ENCODE results near the gene DMD. TPM values are rescaled to one million over a fixed set of nuclear protein-coding genes. Genes with fewer than 3 reads are reported as not detected.
"Not testable (repeated sequence)": the region's sequence is repeated elsewhere in the genome, so short reads cannot be mapped to it uniquely, and the experiment has no call there.

Gene DMD
- 10 to 100 TPM in 1 of 2 donors, 1 to 10 TPM in 1; 10.0 to 28.8 TPM for total RNA-seq
- long read RNA-seq, partial matches to known transcripts: 2 of 4 reads
- long read RNA-seq, other reads (novel, unspliced or antisense): 1 of 4 reads

GRCh38 chrX:33211356-33212260 is at the start of gene DMD:
TSS of gene DMD (minus strand) at chrX:33211549. CDS start at chrX:33211312, 237 bp downstream.
- intact Hi-C loops (cut with DNase I, micrococcal nuclease): no loop called here
- DNase-seq: peak in 1 of 2 donors; percentile 26

GRCh38 chrX:33252306-33252825 is 41.0 kb upstream of the DMD start:
- intact Hi-C loops (cut with DNase I, micrococcal nuclease): no loop called here
- no peak for DNase-seq

More at GRCh38 chrX:33211356-33212260, at the start of gene DMD:
- ATAC-seq: no peak

GRCh38 chrX:33218819-33219218 is 7.5 kb upstream of the DMD start:
- ATAC-seq: no peak
- intact Hi-C loops (cut with DNase I, micrococcal nuclease): no loop called here
- no peak for DNase-seq

More at GRCh38 chrX:33252306-33252825, 41.0 kb upstream of the DMD start:
- no peak for ATAC-seq

DNA sequence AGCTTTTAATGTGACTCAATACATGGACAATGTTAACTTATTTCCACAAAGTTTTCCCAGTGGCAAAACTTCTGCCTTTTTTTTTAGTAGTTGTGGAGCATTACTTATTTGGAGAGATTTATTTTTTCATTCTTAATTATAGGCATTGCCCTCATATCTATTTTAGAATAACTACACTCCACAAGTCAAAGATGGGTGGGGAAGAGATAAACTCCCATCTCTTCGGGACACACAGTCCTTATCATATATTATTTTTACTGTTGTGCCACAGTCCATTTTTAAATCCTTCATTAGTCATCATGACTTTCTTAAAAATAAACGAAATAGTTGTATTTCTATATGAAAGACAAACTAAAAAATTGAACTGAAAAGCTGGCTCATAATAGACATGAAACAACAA is 1.2 kb downstream of the DMD start:
- ATAC-seq (no peak), DNase-seq (no peak)
- intact Hi-C loops (cut with DNase I, micrococcal nuclease): no loop called here

DNA sequence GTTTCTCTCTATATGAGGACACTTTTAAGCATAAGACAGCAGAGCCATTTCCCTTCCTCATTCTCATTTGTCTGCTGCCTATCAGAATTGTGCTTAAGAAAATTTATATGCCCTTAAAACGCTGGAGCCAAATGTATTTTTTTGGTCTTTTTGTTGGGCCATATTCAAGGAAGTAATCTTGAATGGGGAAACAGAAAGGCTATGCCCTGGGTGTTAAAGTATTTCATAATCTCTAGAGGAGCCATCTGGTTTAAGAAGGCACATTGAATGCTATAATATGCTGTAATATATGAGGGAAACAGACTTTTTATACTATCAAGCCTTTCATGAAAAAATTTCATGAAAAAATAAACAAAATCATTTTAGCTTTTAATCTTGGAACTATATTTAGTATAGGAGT is 4.3 kb downstream of the DMD start:
- intact Hi-C loops (cut with DNase I, micrococcal nuclease): no loop called here
- DNase-seq (no peak), ATAC-seq (no peak)

DNA sequence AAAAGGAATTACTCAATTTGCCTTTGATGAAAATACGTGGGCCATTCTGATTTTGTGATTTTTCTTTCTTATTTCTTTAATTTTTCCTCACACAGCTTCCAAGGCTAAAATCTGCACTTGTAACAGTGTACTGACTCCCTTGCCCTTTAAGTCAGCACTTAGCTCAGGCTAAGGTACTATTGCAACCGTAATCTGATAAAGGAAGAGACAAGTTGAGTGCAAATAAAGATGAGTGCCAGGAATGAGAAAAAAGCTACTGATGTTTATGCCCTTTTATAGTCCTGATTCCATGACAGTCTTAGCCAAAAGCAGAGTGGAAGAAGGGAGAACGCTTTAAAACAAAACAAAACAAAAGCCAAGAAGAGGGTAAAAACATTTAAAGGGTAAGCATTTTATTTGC is 6.0 kb downstream of the DMD start:
- ATAC-seq (no peak), DNase-seq (no peak)
- intact Hi-C loops (cut with DNase I, micrococcal nuclease): no loop called here

GRCh38 chrX:33204889-33205288 is 6.5 kb downstream of the DMD start:
- no peak for ATAC-seq
- intact Hi-C loops (cut with DNase I, micrococcal nuclease): no loop called here

DNA sequence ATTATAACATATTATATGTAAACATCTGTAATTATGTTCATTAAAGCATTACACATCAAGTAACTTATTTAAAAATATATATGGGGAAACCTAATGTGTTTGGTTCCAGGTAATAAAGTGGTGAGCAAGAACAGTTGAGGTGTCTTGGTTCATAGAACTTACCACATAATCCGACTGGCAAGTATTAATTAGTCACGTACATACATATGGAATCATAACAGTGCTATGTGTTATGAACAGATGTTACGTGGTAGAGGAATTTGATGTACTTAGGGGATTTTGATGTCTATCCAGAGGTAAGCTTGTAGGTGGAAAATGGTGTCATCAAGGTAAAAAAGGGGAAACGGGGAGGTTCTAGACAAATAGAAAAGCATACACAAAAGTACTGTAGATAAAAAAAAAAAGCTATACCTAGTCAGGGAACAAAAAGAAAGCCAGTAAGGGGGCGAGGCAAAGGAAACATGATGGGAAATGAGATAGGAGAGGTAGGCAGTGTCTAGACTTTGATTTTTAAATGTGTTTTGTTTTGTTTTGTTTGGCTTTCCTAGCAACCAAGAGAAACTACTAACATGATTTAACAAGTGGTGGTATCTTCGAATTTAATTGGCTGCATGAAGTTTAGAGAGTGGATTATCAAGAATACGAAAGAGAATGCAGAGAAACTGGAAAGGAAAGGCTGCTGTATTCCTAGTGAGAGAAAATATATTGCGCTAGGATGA is 12.6 kb downstream of the DMD start:
- intact Hi-C loops (cut with DNase I, micrococcal nuclease): no loop called here
- DNase-seq: no peak
- ATAC-seq: no peak

More at GRCh38 chrX:33204889-33205288, 6.5 kb downstream of the DMD start:
- DNase-seq: no peak

DNA sequence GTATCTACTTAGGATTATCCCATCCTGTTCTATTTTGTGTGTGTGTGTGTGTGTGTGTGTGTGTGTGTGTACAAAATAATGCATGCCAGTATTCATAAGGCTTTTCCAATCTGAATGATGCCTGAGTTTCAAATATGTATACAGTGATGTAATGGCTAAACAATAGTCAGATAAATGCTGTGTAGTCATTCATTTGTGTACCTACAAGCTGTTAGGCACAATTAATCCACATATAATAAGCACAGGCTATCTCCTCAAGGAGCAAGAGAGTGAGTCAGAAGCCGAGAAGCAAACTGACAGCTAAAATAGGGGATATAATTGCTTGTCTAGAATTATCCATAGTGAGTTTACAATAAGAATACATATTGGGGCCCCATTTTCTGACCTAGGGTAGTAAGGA is 15.7 kb downstream of the DMD start:
- DNase-seq (no peak), ATAC-seq (no peak)
- intact Hi-C loops (cut with DNase I, micrococcal nuclease): no loop called here

GRCh38 chrX:33194876-33195433 is 16.4 kb downstream of the DMD start:
- DNase-seq: no peak
- intact Hi-C loops (cut with DNase I, micrococcal nuclease): no loop called here
- ATAC-seq: no peak

- DNase-seq (no peak), ATAC-seq (no peak)
- intact Hi-C loops (cut with DNase I, micrococcal nuclease): no loop called here
Measured at GRCh38 chrX:33194289-33194688, 17.1 kb downstream of the DMD start.

DNA sequence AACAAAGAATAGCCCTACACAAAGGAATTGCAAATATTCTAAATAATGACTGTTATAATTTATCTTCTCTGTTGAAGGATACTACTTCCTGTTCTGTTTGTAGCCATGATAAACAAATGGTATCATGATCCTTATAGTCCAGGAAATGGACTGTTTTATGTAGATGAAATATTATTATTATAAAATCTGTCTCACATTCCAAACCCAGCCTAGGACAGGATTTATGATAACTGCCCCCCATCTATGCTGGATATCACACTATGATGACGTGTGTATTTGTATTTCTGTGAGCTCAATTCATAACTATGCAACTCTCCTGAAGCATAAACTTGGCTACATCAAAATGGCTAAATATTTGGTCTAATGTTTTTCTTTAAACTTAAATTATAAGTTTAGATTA is 21.3 kb downstream of the DMD start:
- ATAC-seq: no peak
- intact Hi-C loops (cut with DNase I, micrococcal nuclease): no loop called here

GRCh38 chrX:33188881-33189280 is 22.5 kb downstream of the DMD start:
- intact Hi-C loops (cut with DNase I, micrococcal nuclease): no loop called here
- ATAC-seq: no peak

More for the DNA sequence above, 21.3 kb downstream of the DMD start:
- no peak for DNase-seq

GRCh38 chrX:33188286-33188685 is 23.1 kb downstream of the DMD start:
- ATAC-seq: no peak
- no peak for DNase-seq
- intact Hi-C loops (cut with DNase I, micrococcal nuclease): no loop called here

More at GRCh38 chrX:33188881-33189280, 22.5 kb downstream of the DMD start:
- no peak for DNase-seq

- intact Hi-C loops (cut with DNase I, micrococcal nuclease); DNase-seq; ATAC-seq: not testable (repeated sequence)
Measured at GRCh38 chrX:33184803-33185202, 26.5 kb downstream of the DMD start.

DNA sequence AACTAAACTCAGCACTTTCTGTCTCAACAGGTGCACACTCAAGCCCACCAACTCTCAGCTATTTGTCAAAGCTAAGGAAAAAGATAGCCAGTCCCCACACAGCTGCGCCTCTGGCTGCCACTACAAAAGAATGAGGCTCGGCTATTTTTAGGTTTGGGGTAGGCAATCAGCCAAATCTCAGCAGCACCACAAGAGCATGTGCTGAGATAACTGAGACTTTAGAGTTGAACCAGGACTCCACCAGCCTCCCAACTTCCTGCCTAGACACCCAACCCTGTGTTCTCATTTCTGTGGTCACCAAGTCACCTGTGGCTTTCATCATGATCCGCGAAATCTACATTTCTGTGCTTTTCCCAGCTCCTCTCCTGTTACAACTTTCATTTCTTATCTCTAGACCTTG is 28.0 kb downstream of the DMD start:
- intact Hi-C loops (cut with DNase I, micrococcal nuclease): no loop called here
- no peak for DNase-seq

DNA sequence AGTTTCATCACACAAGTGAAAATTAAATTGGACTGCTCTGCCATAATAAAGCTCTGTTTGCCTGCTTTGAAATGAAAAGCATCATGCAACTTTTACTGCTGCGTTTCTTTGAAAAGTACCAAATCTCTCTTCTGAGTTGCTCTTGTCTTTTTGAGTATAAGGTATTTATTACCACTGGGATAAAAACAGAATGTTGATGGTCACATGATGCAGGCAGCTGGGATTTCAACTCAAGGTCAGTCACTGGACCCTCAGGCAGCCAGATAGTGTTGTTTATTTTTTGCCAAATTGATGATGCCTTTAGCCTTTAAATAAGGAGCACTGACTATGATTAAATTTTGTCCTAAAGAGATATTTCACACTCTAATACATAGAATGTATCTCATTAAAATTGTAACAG is 32.7 kb downstream of the DMD start:
- ATAC-seq (no peak), DNase-seq (no peak)
- intact Hi-C loops (cut with DNase I, micrococcal nuclease): no loop called here

More for the DNA sequence above, 28.0 kb downstream of the DMD start:
- ATAC-seq: no peak

DNA sequence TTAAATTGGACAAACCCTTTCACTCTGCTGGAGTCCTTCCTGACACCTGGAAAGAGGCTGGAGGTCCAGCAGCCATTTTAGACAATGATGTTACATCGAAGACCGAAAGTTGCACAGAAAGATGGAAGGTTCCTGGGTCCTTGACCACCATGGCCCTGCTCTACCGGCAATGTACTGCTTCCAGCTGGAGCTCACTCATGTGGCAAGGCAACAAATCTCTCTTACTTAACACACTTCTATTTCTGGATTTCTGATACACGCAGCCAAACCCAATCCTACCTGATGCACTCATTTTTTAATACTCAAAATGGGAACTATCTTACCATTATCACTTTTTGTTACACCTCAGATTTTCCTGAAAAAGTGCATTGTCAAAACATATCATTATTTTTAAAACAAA is 33.1 kb downstream of the DMD start:
- intact Hi-C loops (cut with DNase I, micrococcal nuclease): no loop called here
- no peak for ATAC-seq

GRCh38 chrX:33175201-33175600 is 36.1 kb downstream of the DMD start:
- no peak for ATAC-seq
- no peak for DNase-seq
- intact Hi-C loops (cut with DNase I, micrococcal nuclease): no loop called here

More for the DNA sequence above, 33.1 kb downstream of the DMD start:
- DNase-seq: no peak
